ENCODE results near the gene ATF2.

GRCh38 chr2:175143678-175144077 is 24.3 kb downstream of the ATF2 start:
- TF ChIP-seq POLR2A (IDR thresholded peaks at IDR 0.05; ENCODE audit: low read depth, low read length): no peak
- no peak for TF ChIP-seq POLR2AphosphoS5 (IDR thresholded peaks at IDR 0.05; ENCODE audit: low read depth, low read length)
